ENCODE data around the gene WNT6.

Gene WNT6

GRCh38 chr2:218821605-218822211 is 37.9 kb upstream of the WNT6 start:
- in situ Hi-C loops (cut with HindIII; ENCODE audit: low pct_unique_long_range_greater_than_20kb, low sequenced_read_pairs), result no loop called here
- no peak for DNase-seq (ENCODE audit: low read depth in 1 of 2, low spot score in 1 of 2)
- no peak for TF ChIP-seq JUND (IDR thresholded peaks at IDR 0.05; ENCODE audit: low read depth)

GRCh38 chr2:218822622-218823021 is 37.0 kb upstream of the WNT6 start:
- DNase-seq (ENCODE audit: low read depth in 1 of 2, low spot score in 1 of 2), result no peak
- in situ Hi-C loops (cut with HindIII; ENCODE audit: low pct_unique_long_range_greater_than_20kb, low sequenced_read_pairs), result no loop called here
- no peak for TF ChIP-seq JUND (IDR thresholded peaks at IDR 0.05; ENCODE audit: low read depth)

- no peak for DNase-seq (ENCODE audit: low read depth in 1 of 2, low spot score in 1 of 2)
- no peak for TF ChIP-seq JUND (IDR thresholded peaks at IDR 0.05; ENCODE audit: low read depth)
- in situ Hi-C loops (cut with HindIII; ENCODE audit: low pct_unique_long_range_greater_than_20kb, low sequenced_read_pairs), result no loop called here
Measured at GRCh38 chr2:218823196-218823855, 36.3 kb upstream of the WNT6 start.

GRCh38 chr2:218824004-218824403 is 35.6 kb upstream of the WNT6 start:
- DNase-seq (ENCODE audit: low read depth in 1 of 2, low spot score in 1 of 2), result no peak
- in situ Hi-C loops (cut with HindIII; ENCODE audit: low pct_unique_long_range_greater_than_20kb, low sequenced_read_pairs), result no loop called here
- TF ChIP-seq JUND (IDR thresholded peaks at IDR 0.05; ENCODE audit: low read depth), result no peak

GRCh38 chr2:218826791-218827190 is 32.8 kb upstream of the WNT6 start:
- in situ Hi-C loops (cut with HindIII; ENCODE audit: low pct_unique_long_range_greater_than_20kb, low sequenced_read_pairs), result no loop called here
- TF ChIP-seq JUND (IDR thresholded peaks at IDR 0.05; ENCODE audit: low read depth), result no peak
- DNase-seq (ENCODE audit: low read depth in 1 of 2, low spot score in 1 of 2), result no peak

- in situ Hi-C loops (cut with HindIII; ENCODE audit: low pct_unique_long_range_greater_than_20kb, low sequenced_read_pairs), result no loop called here
- DNase-seq (ENCODE audit: low read depth in 1 of 2, low spot score in 1 of 2), result no peak
- TF ChIP-seq JUND (IDR thresholded peaks at IDR 0.05; ENCODE audit: low read depth), result no peak
Measured at GRCh38 chr2:218827701-218828476, 31.7 kb upstream of the WNT6 start.

GRCh38 chr2:218828477-218828778 is 31.2 kb upstream of the WNT6 start:
- DNase-seq (ENCODE audit: low read depth in 1 of 2, low spot score in 1 of 2), result no peak
- in situ Hi-C loops (cut with HindIII; ENCODE audit: low pct_unique_long_range_greater_than_20kb, low sequenced_read_pairs), result no loop called here
- TF ChIP-seq JUND (IDR thresholded peaks at IDR 0.05; ENCODE audit: low read depth), result no peak

GRCh38 chr2:218829868-218830451 is 29.6 kb upstream of the WNT6 start:
- TF ChIP-seq JUND (IDR thresholded peaks at IDR 0.05; ENCODE audit: low read depth), result no peak
- no peak for DNase-seq (ENCODE audit: low read depth in 1 of 2, low spot score in 1 of 2)
- in situ Hi-C loops (cut with HindIII; ENCODE audit: low pct_unique_long_range_greater_than_20kb, low sequenced_read_pairs), result no loop called here

- in situ Hi-C loops (cut with HindIII; ENCODE audit: low pct_unique_long_range_greater_than_20kb, low sequenced_read_pairs), result no loop called here
Measured at GRCh38 chr2:218830526-218831306, 28.9 kb upstream of the WNT6 start.

GRCh38 chr2:218831378-218831990 is 28.1 kb upstream of the WNT6 start, which contains the start of gene PRKAG3:
PRKAG3 (minus strand) TSS chr2:218831803.
- in situ Hi-C loops (cut with HindIII; ENCODE audit: low pct_unique_long_range_greater_than_20kb, low sequenced_read_pairs), result no loop called here
- TF ChIP-seq JUND (IDR thresholded peaks at IDR 0.05; ENCODE audit: low read depth), result no peak
- no peak for DNase-seq (ENCODE audit: low read depth in 1 of 2, low spot score in 1 of 2)

More at GRCh38 chr2:218830526-218831306, 28.9 kb upstream of the WNT6 start:
- TF ChIP-seq JUND (IDR thresholded peaks at IDR 0.05; ENCODE audit: low read depth), result no peak
- DNase-seq (ENCODE audit: low read depth in 1 of 2, low spot score in 1 of 2), result no peak

- TF ChIP-seq JUND (IDR thresholded peaks at IDR 0.05; ENCODE audit: low read depth), result no peak
- in situ Hi-C loops (cut with HindIII; ENCODE audit: low pct_unique_long_range_greater_than_20kb, low sequenced_read_pairs), result no loop called here
- DNase-seq (ENCODE audit: low read depth in 1 of 2, low spot score in 1 of 2), result no peak
Measured at GRCh38 chr2:218832081-218832480, 27.5 kb upstream of the WNT6 start.

GRCh38 chr2:218832520-218832919 is 27.1 kb upstream of the WNT6 start:
- no peak for TF ChIP-seq JUND (IDR thresholded peaks at IDR 0.05; ENCODE audit: low read depth)
- in situ Hi-C loops (cut with HindIII; ENCODE audit: low pct_unique_long_range_greater_than_20kb, low sequenced_read_pairs), result no loop called here
- DNase-seq (ENCODE audit: low read depth in 1 of 2, low spot score in 1 of 2), result no peak

Measured in T47D (cell line).